GM13977 (cell line): Measurements from ENCODE around the gene MACROH2A2.

Experiments
- DNase-seq: peaks from one replicate; pipeline ENCODE4 v3.0.0; 2012; ENCODE audit warnings: low spot score
- CTCF ChIP-seq: IDR thresholded peaks from 2 replicates; pipeline ENCODE4 v1.5.1; 2012; ENCODE audit warnings: mild to moderate bottlenecking, control low read depth; ENCODE audit not compliant: insufficient read depth; ENCODE audit errors: extremely low read depth, missing control alignments
- in situ Hi-C: fragments of 300-500 bp; cut with MboI; formaldehyde crosslinking; loops from one replicate; pipeline ENCODE4 v1.12.0; 2022; ENCODE audit warnings: low sequenced_read_pairs, low pct_unique_long_range_greater_than_20kb, mixed read lengths, inconsistent platforms; ENCODE audit not compliant: unreplicated experiment

MACROH2A2 gene

GRCh38 chr10:70117646-70118045, 65.0 kb downstream of the MACROH2A2 start:
- TF ChIP-seq CTCF: no peak
- in situ Hi-C loops: no loop called here
- no peak for DNase-seq

DNA sequence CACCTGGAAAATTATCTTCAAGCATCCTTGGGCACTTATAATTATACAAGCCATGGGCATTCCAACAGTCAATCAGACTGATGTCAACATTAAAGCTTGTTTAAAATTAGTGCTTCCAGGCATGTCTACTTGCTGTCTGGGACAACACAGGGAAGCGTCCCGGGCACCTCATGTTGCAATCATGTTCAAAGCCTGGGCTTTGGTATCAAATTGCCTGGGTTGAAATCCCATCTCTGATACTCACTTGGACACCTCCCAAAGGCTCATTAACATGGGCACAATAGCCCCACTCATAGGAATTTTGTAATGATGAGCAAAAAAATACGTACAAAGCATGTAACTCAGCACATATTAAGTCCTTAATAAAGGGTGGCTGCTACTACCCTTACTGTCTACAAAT, 65.5 kb downstream of the MACROH2A2 start:
- no peak for TF ChIP-seq CTCF
- no peak for DNase-seq
- in situ Hi-C loops: no loop called here

- TF ChIP-seq CTCF: no peak
- in situ Hi-C loops: no loop called here
- DNase-seq: no peak
Observed at GRCh38 chr10:70119197-70119596, 66.6 kb downstream of the MACROH2A2 start.

- in situ Hi-C loops: no loop called here
- no peak for DNase-seq
- no peak for TF ChIP-seq CTCF
Observed at GRCh38 chr10:70119623-70120022, 67.0 kb downstream of the MACROH2A2 start.

GRCh38 chr10:70120417-70120816, 67.8 kb downstream of the MACROH2A2 start:
- no peak for DNase-seq
- TF ChIP-seq CTCF: no peak
- in situ Hi-C loops: no loop called here

GRCh38 chr10:70121281-70121949, 68.8 kb downstream of the MACROH2A2 start:
- in situ Hi-C loops: no loop called here
- TF ChIP-seq CTCF: no peak
- DNase-seq: no peak
